ENCODE data around the gene SHROOM2. TPM values are rescaled to one million over a fixed set of nuclear protein-coding genes. Genes with fewer than 3 reads are reported as not detected.

Gene SHROOM2
- total RNA-seq, 1 experiment from 2014 or later, result 14.2 TPM

DNA sequence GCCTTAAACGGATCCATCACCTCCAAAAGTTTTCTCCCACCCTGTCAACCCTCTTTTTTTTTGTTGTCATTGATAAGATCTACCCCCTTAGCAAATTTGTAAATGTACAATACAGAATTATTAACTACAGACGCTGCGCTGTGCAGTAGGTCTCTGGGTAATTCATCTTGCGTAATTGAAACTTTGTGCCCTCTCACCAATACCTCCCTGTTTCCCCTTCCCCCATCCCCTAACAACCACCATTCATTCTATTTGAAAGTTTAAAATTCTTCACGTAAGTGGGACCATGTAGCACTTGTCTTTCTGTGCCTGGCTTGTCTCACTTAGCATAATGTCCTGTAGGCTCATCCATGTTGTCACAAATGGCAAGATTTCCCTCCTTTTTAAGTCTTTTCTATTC is 135.2 kb downstream of the SHROOM2 start:
- H3K4me3 Mint-ChIP-seq (ENCODE audit: unreplicated experiment), result no peak overlapping the region
- no peaks in the 10 kb centered on the region for H3K4me1 Mint-ChIP-seq (ENCODE audit: low read depth, unreplicated experiment)
- TF ChIP-seq CTCF (IDR thresholded peaks at IDR 0.05; ENCODE audit: insufficient read depth in 1 of 2, low read depth in 1 of 2, low read length in 1 of 2, severe bottlenecking in 1 of 2, unreplicated experiment in 1 of 2), result no peak
- no peak overlapping the region for H3K4me3 ChIP-seq (ENCODE audit: low read depth, low read length)
- DNase-seq, result no peak
- no peaks in the 10 kb centered on the region for H3K4me1 ChIP-seq
- H3K27ac Mint-ChIP-seq (ENCODE audit: unreplicated experiment), result no peak overlapping the region
- no peaks in the 10 kb centered on the region for H3K36me3 Mint-ChIP-seq (ENCODE audit: insufficient read depth, unreplicated experiment)
- ChIA-PET CTCF (no interaction called here), POLR2A (no interaction called here)
- BruUV-seq (replicated peaks), result no TSS peak
- H3K27me3 Mint-ChIP-seq (ENCODE audit: insufficient read depth, unreplicated experiment), result no peaks in the 10 kb centered on the region
- no peaks in the 10 kb centered on the region for H3K9me3 Mint-ChIP-seq (ENCODE audit: unreplicated experiment)
- intact Hi-C loops (cut with micrococcal nuclease; ENCODE audit: unreplicated experiment), result no loop called here
- no peaks in the 10 kb centered on the region for H3K36me3 ChIP-seq (ENCODE audit: control insufficient read depth, insufficient read depth, low read length)
- H3K27me3 ChIP-seq (replicated peaks; ENCODE audit: control insufficient read depth, insufficient read depth, low read length), result no peaks in the 10 kb centered on the region
- H3K9me3 ChIP-seq, result no peaks in the 10 kb centered on the region

- Histone ChIP-seq H3K4me1 (no peaks in the 10 kb centered on the region), H3K4me3 (ENCODE audit: low read depth, low read length) (no peak overlapping the region), H3K9me3 (no peaks in the 10 kb centered on the region), H3K36me3 (ENCODE audit: control insufficient read depth, insufficient read depth, low read length) (no peaks in the 10 kb centered on the region), H3K27me3 (replicated peaks; ENCODE audit: control insufficient read depth, insufficient read depth, low read length) (no peaks in the 10 kb centered on the region)
- ChIA-PET POLR2A (no interaction called here), CTCF (no interaction called here)
- Mint-ChIP-seq H3K36me3 (ENCODE audit: insufficient read depth, unreplicated experiment) (peaks cover 2% of the 10 kb centered on the region), H3K27ac (ENCODE audit: unreplicated experiment) (no peak overlapping the region), H3K4me1 (ENCODE audit: low read depth, unreplicated experiment) (no peaks in the 10 kb centered on the region), H3K4me3 (ENCODE audit: unreplicated experiment) (no peak overlapping the region), H3K27me3 (ENCODE audit: insufficient read depth, unreplicated experiment) (no peaks in the 10 kb centered on the region), H3K9me3 (ENCODE audit: unreplicated experiment) (no peaks in the 10 kb centered on the region)
- BruUV-seq (replicated peaks), result no TSS peak
- intact Hi-C loops (cut with micrococcal nuclease; ENCODE audit: unreplicated experiment), result no loop called here
- no peak for DNase-seq
- no peak for TF ChIP-seq CTCF (IDR thresholded peaks at IDR 0.05; ENCODE audit: insufficient read depth in 1 of 2, low read depth in 1 of 2, low read length in 1 of 2, severe bottlenecking in 1 of 2, unreplicated experiment in 1 of 2)
These were observed 137.1 kb downstream of the SHROOM2 start for GRCh38 chrX:9923357-9923756.

GRCh38 chrX:9926002-9926401 is 139.8 kb downstream of the SHROOM2 start:
- H3K27me3 ChIP-seq (replicated peaks; ENCODE audit: control insufficient read depth, insufficient read depth, low read length), result no peaks in the 10 kb centered on the region
- ChIA-PET CTCF (no interaction called here), POLR2A (no interaction called here)
- H3K4me1 ChIP-seq, result no peaks in the 10 kb centered on the region
- no peak overlapping the region for H3K4me3 ChIP-seq (ENCODE audit: low read depth, low read length)
- H3K4me1 Mint-ChIP-seq (ENCODE audit: low read depth, unreplicated experiment), result no peaks in the 10 kb centered on the region
- no peak overlapping the region for H3K27ac Mint-ChIP-seq (ENCODE audit: unreplicated experiment)
- DNase-seq, result no peak
- no peaks in the 10 kb centered on the region for H3K9me3 ChIP-seq
- H3K36me3 Mint-ChIP-seq (ENCODE audit: insufficient read depth, unreplicated experiment), result peaks cover 6% of the 10 kb centered on the region
- H3K27me3 Mint-ChIP-seq (ENCODE audit: insufficient read depth, unreplicated experiment), result no peaks in the 10 kb centered on the region
- no TSS peak for BruUV-seq (replicated peaks)
- no peaks in the 10 kb centered on the region for H3K9me3 Mint-ChIP-seq (ENCODE audit: unreplicated experiment)
- H3K4me3 Mint-ChIP-seq (ENCODE audit: unreplicated experiment), result no peak overlapping the region
- H3K36me3 ChIP-seq (ENCODE audit: control insufficient read depth, insufficient read depth, low read length), result no peaks in the 10 kb centered on the region
- no peak for TF ChIP-seq CTCF (IDR thresholded peaks at IDR 0.05; ENCODE audit: insufficient read depth in 1 of 2, low read depth in 1 of 2, low read length in 1 of 2, severe bottlenecking in 1 of 2, unreplicated experiment in 1 of 2)
- intact Hi-C loops (cut with micrococcal nuclease; ENCODE audit: unreplicated experiment), result no loop called here
